ENCODE results near the gene CNIH3.
A peak's percentile ranks its signal among the peaks of the same experiment; 100 is the strongest.

CNIH3 gene

GRCh38 chr1:224612246-224612645 is 3.9 kb upstream of the CNIH3 start:
- Histone ChIP-seq H3K9me3 (ENCODE audit: control insufficient read depth in 1 of 2, low read length in 2 of 2) (no peaks in the 10 kb centered on the region), H3K36me3 (ENCODE audit: control insufficient read depth in 1 of 2, insufficient read depth in 2 of 2, low read length in 2 of 2) (no peaks in the 10 kb centered on the region), H3K27ac (ENCODE audit: low read depth, low read length) (no peak overlapping the region), H3K4me3 (ENCODE audit: low read depth in 1 of 2, low read length in 2 of 2) (no peak overlapping the region), H3K9ac (ENCODE audit: low read depth in 1 of 2, low read length in 2 of 2) (no peak overlapping the region), H3K4me1 (ENCODE audit: control insufficient read depth in 1 of 2, insufficient read depth in 2 of 2, low read length in 2 of 2) (peaks cover 6 to 13% of the 10 kb centered on the region in 2 donors), H3K27me3 (ENCODE audit: control insufficient read depth in 1 of 2, insufficient read depth in 2 of 2, low read length in 2 of 2) (peaks cover 20 to 23% of the 10 kb centered on the region in 2 donors)

DNA sequence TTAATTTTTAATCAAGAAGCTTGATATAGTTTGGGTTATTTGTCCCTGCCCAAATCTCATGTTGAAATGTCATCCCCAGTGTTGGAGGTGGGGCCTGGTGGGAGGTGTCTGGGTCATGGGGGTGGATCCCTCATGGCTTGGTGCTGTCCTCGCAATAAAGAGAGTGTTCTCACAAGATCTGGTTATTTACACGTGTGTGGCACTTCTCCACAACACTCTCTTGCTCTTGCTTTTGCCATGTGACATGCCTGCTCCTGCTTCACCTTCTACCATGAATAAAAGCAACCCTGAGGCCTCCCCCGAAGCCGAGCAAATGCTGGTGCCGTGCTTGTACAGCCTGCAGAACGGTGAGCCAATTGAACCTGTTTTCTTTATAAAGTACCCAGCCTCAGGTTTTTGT is 2.6 kb upstream of the CNIH3 start:
- H3K27me3 ChIP-seq (ENCODE audit: control insufficient read depth in 1 of 2, insufficient read depth in 2 of 2, low read length in 2 of 2), result peaks cover 33 to 35% of the 10 kb centered on the region in 2 donors
- H3K4me3 ChIP-seq (ENCODE audit: low read depth in 1 of 2, low read length in 2 of 2), result no peak overlapping the region
- peaks cover 0 to 13% of the 10 kb centered on the region in 2 donors for H3K4me1 ChIP-seq (ENCODE audit: control insufficient read depth in 1 of 2, insufficient read depth in 2 of 2, low read length in 2 of 2)
- H3K36me3 ChIP-seq (ENCODE audit: control insufficient read depth in 1 of 2, insufficient read depth in 2 of 2, low read length in 2 of 2), result no peaks in the 10 kb centered on the region
- H3K9ac ChIP-seq (ENCODE audit: low read depth in 1 of 2, low read length in 2 of 2), result no peak overlapping the region
- no peaks in the 10 kb centered on the region for H3K9me3 ChIP-seq (ENCODE audit: control insufficient read depth in 1 of 2, low read length in 2 of 2)
- H3K27ac ChIP-seq (ENCODE audit: low read depth, low read length), result no peak overlapping the region

DNA sequence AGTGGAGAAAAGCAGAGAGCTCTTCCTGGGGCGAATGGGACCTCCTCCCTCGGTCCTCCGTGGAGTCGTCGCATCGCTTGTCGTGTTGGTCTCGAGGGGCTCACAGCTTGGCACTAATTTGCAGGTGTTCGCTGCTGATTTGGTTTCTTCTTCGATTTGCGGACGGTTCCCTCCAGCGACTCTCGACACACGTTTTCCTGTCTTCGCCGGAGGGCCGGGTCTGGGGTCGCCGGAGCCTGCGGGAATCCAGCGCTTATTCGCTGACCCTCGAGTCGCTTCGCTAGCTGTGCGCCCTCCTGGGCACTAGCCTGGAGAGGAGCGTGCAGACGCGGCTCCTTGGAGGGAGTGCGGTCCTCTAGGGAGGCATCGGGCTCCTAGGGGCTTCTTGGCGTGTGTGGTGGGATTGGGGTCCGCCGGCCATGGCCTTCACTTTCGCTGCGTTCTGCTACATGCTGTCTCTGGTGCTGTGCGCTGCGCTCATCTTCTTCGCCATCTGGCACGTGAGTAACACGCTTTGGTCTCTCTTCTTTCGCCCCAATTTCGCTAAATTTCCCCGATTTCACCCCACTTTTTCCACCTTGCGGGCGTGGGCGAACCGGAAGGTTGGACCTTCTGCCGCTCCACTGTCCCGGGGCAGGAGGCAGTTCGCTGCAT is 766 bp downstream of the CNIH3 start:
- H3K27me3 ChIP-seq (ENCODE audit: control insufficient read depth in 1 of 2, insufficient read depth in 2 of 2, low read length in 2 of 2), result peaks cover 41 to 50% of the 10 kb centered on the region in 2 donors

GRCh38 chr1:224617410-224618355 is 1.6 kb downstream of the CNIH3 start:
- Histone ChIP-seq H3K9ac (ENCODE audit: low read depth in 1 of 2, low read length in 2 of 2) (no peak overlapping the region), H3K4me1 (ENCODE audit: control insufficient read depth in 1 of 2, insufficient read depth in 2 of 2, low read length in 2 of 2) (peaks cover 0 to 16% of the 10 kb centered on the region in 2 donors), H3K4me3 (ENCODE audit: low read depth in 1 of 2, low read length in 2 of 2) (peak overlapping the region in 1 of 2 donors; percentile 36), H3K27ac (ENCODE audit: low read depth, low read length) (no peak overlapping the region), H3K36me3 (ENCODE audit: control insufficient read depth in 1 of 2, insufficient read depth in 2 of 2, low read length in 2 of 2) (no peaks in the 10 kb centered on the region), H3K27me3 (ENCODE audit: control insufficient read depth in 1 of 2, insufficient read depth in 2 of 2, low read length in 2 of 2) (peaks cover 41 to 50% of the 10 kb centered on the region in 2 donors), H3K9me3 (ENCODE audit: control insufficient read depth in 1 of 2, low read length in 2 of 2) (no peaks in the 10 kb centered on the region)

More for the DNA sequence above, 766 bp downstream of the CNIH3 start:
- H3K27ac ChIP-seq (ENCODE audit: low read depth, low read length), result no peak overlapping the region
- H3K9ac ChIP-seq (ENCODE audit: low read depth in 1 of 2, low read length in 2 of 2), result no peak overlapping the region
- H3K36me3 ChIP-seq (ENCODE audit: control insufficient read depth in 1 of 2, insufficient read depth in 2 of 2, low read length in 2 of 2), result no peaks in the 10 kb centered on the region
- H3K9me3 ChIP-seq (ENCODE audit: control insufficient read depth in 1 of 2, low read length in 2 of 2), result no peaks in the 10 kb centered on the region
- peak overlapping the region; percentile 20 to 48 for H3K4me3 ChIP-seq (ENCODE audit: low read depth in 1 of 2, low read length in 2 of 2)
- H3K4me1 ChIP-seq (ENCODE audit: control insufficient read depth in 1 of 2, insufficient read depth in 2 of 2, low read length in 2 of 2), result peaks cover 0 to 13% of the 10 kb centered on the region in 2 donors

DNA sequence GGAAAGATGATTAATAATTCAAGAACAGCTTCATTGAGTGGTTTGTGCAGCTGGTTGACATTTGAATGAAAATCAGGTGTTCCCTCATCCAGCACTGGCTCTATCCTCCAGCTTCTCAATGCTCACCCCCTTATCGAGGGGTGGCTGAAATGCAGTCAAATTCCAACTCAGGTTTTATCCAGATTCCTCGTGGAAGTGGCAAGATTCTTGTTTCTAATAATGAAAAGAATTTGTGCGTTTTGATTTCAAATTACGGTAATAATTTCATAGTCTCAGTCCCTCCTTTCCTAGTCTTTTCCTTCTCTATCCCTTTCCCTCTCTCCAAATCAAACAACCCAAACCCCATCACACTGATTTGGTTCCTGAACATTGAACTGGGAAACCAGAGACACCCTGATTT is 3.1 kb downstream of the CNIH3 start:
- Histone ChIP-seq H3K4me1 (ENCODE audit: control insufficient read depth in 1 of 2, insufficient read depth in 2 of 2, low read length in 2 of 2) (peaks cover 0 to 26% of the 10 kb centered on the region in 2 donors), H3K9me3 (ENCODE audit: control insufficient read depth in 1 of 2, low read length in 2 of 2) (no peaks in the 10 kb centered on the region), H3K27ac (ENCODE audit: low read depth, low read length) (no peak overlapping the region), H3K27me3 (ENCODE audit: control insufficient read depth in 1 of 2, insufficient read depth in 2 of 2, low read length in 2 of 2) (peaks cover 41 to 50% of the 10 kb centered on the region in 2 donors), H3K36me3 (ENCODE audit: control insufficient read depth in 1 of 2, insufficient read depth in 2 of 2, low read length in 2 of 2) (no peaks in the 10 kb centered on the region), H3K4me3 (ENCODE audit: low read depth in 1 of 2, low read length in 2 of 2) (no peak overlapping the region), H3K9ac (ENCODE audit: low read depth in 1 of 2, low read length in 2 of 2) (no peak overlapping the region)

- Histone ChIP-seq H3K4me1 (ENCODE audit: control insufficient read depth in 1 of 2, insufficient read depth in 2 of 2, low read length in 2 of 2) (peaks cover 0 to 30% of the 10 kb centered on the region in 2 donors), H3K27me3 (ENCODE audit: control insufficient read depth in 1 of 2, insufficient read depth in 2 of 2, low read length in 2 of 2) (peaks cover 38 to 48% of the 10 kb centered on the region in 2 donors), H3K27ac (ENCODE audit: low read depth, low read length) (no peak overlapping the region), H3K36me3 (ENCODE audit: control insufficient read depth in 1 of 2, insufficient read depth in 2 of 2, low read length in 2 of 2) (no peaks in the 10 kb centered on the region), H3K9ac (ENCODE audit: low read depth in 1 of 2, low read length in 2 of 2) (no peak overlapping the region), H3K9me3 (ENCODE audit: control insufficient read depth in 1 of 2, low read length in 2 of 2) (no peaks in the 10 kb centered on the region), H3K4me3 (ENCODE audit: low read depth in 1 of 2, low read length in 2 of 2) (no peak overlapping the region)
Measured at GRCh38 chr1:224620105-224620504, 4.0 kb downstream of the CNIH3 start.

DNA sequence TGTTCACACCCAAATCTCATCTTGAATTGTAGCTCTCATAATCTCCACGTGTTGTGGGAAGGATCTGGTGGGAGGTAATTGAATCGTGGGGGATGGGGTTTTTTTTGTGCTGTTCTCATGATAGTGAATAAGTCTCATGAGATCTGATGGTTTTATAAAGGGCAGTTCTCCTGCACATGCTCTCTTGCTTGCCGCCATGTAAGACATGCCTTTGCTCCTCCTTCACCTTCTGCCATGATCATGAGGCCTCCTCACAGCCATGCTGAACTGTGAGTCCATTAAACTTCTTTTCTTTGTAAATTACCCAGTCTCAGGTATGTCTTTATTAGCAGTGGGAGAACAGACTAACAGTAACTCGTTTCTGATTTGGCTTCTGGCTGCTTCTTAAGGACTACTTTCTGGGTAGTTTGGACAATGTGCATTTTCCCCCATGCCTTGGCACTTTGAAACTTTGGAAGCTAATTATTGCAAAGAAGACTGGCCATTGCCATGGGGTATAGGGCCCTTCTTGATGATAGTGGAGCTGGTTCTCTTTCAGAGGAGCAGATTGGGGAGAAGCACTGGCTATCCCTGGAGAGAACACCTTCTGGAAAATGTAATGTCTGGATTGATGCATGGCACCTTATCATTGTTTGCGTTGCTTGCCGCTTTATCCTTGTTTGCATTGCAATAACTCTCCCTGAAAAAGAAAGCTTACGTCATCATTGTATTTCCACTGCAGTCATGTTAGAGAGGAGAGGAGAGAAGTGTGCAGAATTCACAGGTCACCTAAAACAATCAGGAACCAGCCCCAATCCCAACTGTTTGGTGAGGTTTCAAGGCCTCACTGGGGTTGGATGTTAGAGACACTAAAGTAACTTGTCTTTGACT is 5.9 kb downstream of the CNIH3 start:
- Histone ChIP-seq H3K36me3 (ENCODE audit: control insufficient read depth in 1 of 2, insufficient read depth in 2 of 2, low read length in 2 of 2) (no peaks in the 10 kb centered on the region), H3K9me3 (ENCODE audit: control insufficient read depth in 1 of 2, low read length in 2 of 2) (no peaks in the 10 kb centered on the region), H3K9ac (ENCODE audit: low read depth in 1 of 2, low read length in 2 of 2) (no peak overlapping the region), H3K4me3 (ENCODE audit: low read depth in 1 of 2, low read length in 2 of 2) (no peak overlapping the region), H3K27ac (ENCODE audit: low read depth, low read length) (no peak overlapping the region), H3K4me1 (ENCODE audit: control insufficient read depth in 1 of 2, insufficient read depth in 2 of 2, low read length in 2 of 2) (peaks cover 0 to 17% of the 10 kb centered on the region in 2 donors), H3K27me3 (ENCODE audit: control insufficient read depth in 1 of 2, insufficient read depth in 2 of 2, low read length in 2 of 2) (peaks cover 23 to 30% of the 10 kb centered on the region in 2 donors)

DNA sequence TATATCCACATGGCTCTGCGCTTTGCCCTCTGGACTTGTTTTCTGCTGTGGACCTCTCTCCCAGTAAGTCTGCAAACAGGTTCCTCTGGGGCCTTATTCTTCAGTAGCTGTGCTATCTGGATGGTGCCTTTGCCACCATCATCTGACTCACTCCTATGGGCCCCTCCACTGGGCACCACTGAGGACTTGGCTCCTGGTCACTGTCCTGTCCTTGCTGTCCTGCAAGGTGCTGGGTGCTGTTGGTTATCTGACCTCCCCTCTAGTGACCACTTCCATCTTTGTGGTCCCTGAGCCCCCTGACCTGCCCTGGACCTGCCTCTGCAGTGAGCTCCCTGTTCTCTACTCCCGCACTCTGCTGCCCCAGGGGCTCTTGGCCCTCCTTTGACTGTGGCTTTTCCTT is 6.7 kb downstream of the CNIH3 start:
- Histone ChIP-seq H3K4me1 (ENCODE audit: control insufficient read depth in 1 of 2, insufficient read depth in 2 of 2, low read length in 2 of 2) (peaks cover 0 to 17% of the 10 kb centered on the region in 2 donors), H3K36me3 (ENCODE audit: control insufficient read depth in 1 of 2, insufficient read depth in 2 of 2, low read length in 2 of 2) (no peaks in the 10 kb centered on the region), H3K27me3 (ENCODE audit: control insufficient read depth in 1 of 2, insufficient read depth in 2 of 2, low read length in 2 of 2) (peaks cover 15 to 22% of the 10 kb centered on the region in 2 donors), H3K9me3 (ENCODE audit: control insufficient read depth in 1 of 2, low read length in 2 of 2) (no peaks in the 10 kb centered on the region), H3K4me3 (ENCODE audit: low read depth in 1 of 2, low read length in 2 of 2) (no peak overlapping the region), H3K9ac (ENCODE audit: low read depth in 1 of 2, low read length in 2 of 2) (no peak overlapping the region), H3K27ac (ENCODE audit: low read depth, low read length) (no peak overlapping the region)

DNA sequence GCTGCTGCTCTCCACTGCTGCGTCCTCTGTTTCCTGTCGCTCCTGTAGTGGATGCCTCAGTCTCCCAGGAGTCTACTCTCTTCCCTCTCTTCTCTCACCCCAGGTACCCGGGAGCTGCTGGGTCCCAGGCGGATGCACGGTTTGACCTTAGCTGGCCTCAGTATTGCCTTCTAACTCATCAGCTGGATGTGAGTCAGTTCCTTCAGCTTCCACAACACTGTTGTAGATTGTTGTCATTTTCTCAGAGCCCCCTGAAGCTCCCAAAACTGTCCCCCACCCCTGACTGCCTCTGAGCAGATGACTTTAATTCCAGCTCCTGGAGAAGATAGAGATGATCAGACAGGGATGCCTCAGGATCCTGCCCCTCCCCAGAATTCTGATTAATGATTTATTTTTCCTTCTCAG is 7.2 kb downstream of the CNIH3 start:
- no peak overlapping the region for H3K4me3 ChIP-seq (ENCODE audit: low read depth in 1 of 2, low read length in 2 of 2)
- H3K4me1 ChIP-seq (ENCODE audit: control insufficient read depth in 1 of 2, insufficient read depth in 2 of 2, low read length in 2 of 2), result peaks cover 0 to 17% of the 10 kb centered on the region in 2 donors
- peaks cover 10 to 17% of the 10 kb centered on the region in 2 donors for H3K27me3 ChIP-seq (ENCODE audit: control insufficient read depth in 1 of 2, insufficient read depth in 2 of 2, low read length in 2 of 2)

More for the DNA sequence above, 7.2 kb downstream of the CNIH3 start:
- Histone ChIP-seq H3K9ac (ENCODE audit: low read depth in 1 of 2, low read length in 2 of 2) (no peak overlapping the region), H3K36me3 (ENCODE audit: control insufficient read depth in 1 of 2, insufficient read depth in 2 of 2, low read length in 2 of 2) (no peaks in the 10 kb centered on the region), H3K27ac (ENCODE audit: low read depth, low read length) (no peak overlapping the region), H3K9me3 (ENCODE audit: control insufficient read depth in 1 of 2, low read length in 2 of 2) (no peaks in the 10 kb centered on the region)
